ACC112 (cell line): ENCODE results near the gene AGXT2.
A peak's percentile ranks its signal among the peaks of the same experiment; 100 is the strongest.
"Not testable (repeated sequence)": the region's sequence is repeated elsewhere in the genome, so short reads cannot be mapped to it uniquely, and the experiment has no call there.

Experiments
- H2AFZ ChIP-seq: fragments of 200-600 bp; sonication (generic); one replicate; pipeline ENCODE4 v1.6.0; 2017; ENCODE audit warnings: antibody characterized with exemption, low read length; ENCODE audit not compliant: unreplicated experiment
- H3K27ac ChIP-seq: fragments of 200-600 bp; sonication (generic); 2 replicates; pipeline ENCODE4 v1.5.1; 2014; ENCODE audit warnings: low read depth, mild to moderate bottlenecking, antibody characterized with exemption, low read length, moderate library complexity
- H3K27me3 ChIP-seq: fragments of 200-600 bp; sonication (generic); 2 replicates; pipeline ENCODE4 v1.6.1; 2014; ENCODE audit warnings: mild to moderate bottlenecking, antibody characterized with exemption, low read length, moderate library complexity, mixed read lengths; ENCODE audit not compliant: insufficient read depth
- H3K36me3 ChIP-seq: fragments of 200-600 bp; sonication (generic); 2 replicates; pipeline ENCODE4 v1.6.1; 2016; ENCODE audit warnings: mild to moderate bottlenecking, antibody characterized with exemption, low read length, moderate library complexity, mixed read lengths; ENCODE audit not compliant: insufficient read depth
- H3K4me1 ChIP-seq: fragments of 200-600 bp; sonication (generic); one replicate; pipeline ENCODE4 v1.6.1; 2016; ENCODE audit warnings: low read length, mixed read lengths; ENCODE audit not compliant: insufficient read depth, unreplicated experiment, control insufficient read depth
- H3K4me3 ChIP-seq: fragments of 200-600 bp; sonication (generic); 2 replicates; pipeline ENCODE4 v1.5.1; 2014; ENCODE audit warnings: mild to moderate bottlenecking, low read depth, low read length
- H3K79me2 ChIP-seq: fragments of 200-600 bp; sonication (generic); one replicate; pipeline ENCODE4 v1.6.0; 2016; ENCODE audit warnings: low read length; ENCODE audit not compliant: control insufficient read depth, unreplicated experiment, insufficient read depth

AGXT2 gene

DNA sequence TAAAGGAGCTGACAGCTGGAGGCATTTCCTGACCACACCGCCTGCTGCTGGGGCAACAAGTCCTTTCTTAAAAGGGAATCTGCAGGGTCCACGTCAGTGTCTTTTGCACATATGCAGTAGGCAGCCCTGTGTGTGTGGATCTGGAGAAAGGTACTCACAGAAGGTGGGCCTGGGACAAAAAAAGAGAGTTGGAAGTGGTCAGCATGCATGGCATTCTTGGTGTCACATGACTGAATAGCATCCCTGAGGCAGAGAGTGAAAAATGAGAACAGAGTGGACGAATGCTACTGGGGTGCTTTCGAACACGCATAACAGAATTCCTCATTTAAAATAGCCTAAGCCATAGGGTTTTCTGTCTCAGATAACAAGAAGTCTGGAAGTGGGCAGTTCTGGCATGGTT lies 71.4 kb downstream of the AGXT2 start:
- H3K79me2 ChIP-seq, result no peaks in the 10 kb centered on the region
- H3K4me1 ChIP-seq, result no peaks in the 10 kb centered on the region
- no peak overlapping the region for H2AFZ ChIP-seq
- no peak overlapping the region for H3K27ac ChIP-seq
- no peaks in the 10 kb centered on the region for H3K36me3 ChIP-seq
- no peak overlapping the region for H3K4me3 ChIP-seq
- peaks cover 49% of the 10 kb centered on the region for H3K27me3 ChIP-seq

GRCh38 chr5:34971655-34972054 lies 76.1 kb downstream of the AGXT2 start:
- H3K36me3 ChIP-seq, H3K27ac ChIP-seq, H2AFZ ChIP-seq: not testable (repeated sequence)

GRCh38 chr5:34970552-34970951 lies 77.2 kb downstream of the AGXT2 start:
- Histone ChIP-seq H3K36me3 (no peaks in the 10 kb centered on the region), H2AFZ (no peak overlapping the region)

More at GRCh38 chr5:34971655-34972054, 76.1 kb downstream of the AGXT2 start:
- peaks cover 20% of the 10 kb centered on the region for H3K27me3 ChIP-seq
- not testable (repeated sequence) for H3K4me3 ChIP-seq, H3K4me1 ChIP-seq, H3K79me2 ChIP-seq

DNA sequence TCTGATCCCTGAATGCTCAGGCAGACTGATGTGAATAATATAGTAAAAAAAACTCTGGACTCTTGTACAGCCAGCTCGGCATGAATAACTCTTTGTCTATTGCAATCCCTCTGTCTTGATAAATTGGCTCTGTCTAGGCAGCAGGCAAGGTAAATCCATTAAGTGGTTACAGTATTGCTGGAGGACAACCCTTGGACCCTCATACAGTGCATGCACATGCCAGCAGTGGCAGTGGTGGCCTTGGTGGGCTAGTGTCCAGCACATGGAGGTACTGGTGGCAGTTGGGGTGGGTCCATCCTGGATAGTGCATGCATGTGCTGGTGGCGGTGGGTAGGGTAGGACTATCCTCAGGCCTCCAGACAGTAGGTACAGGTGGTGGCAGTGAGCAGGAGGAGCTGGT lies 79.5 kb downstream of the AGXT2 start:
- no peak overlapping the region for H3K27ac ChIP-seq
- H2AFZ ChIP-seq, result no peak overlapping the region
- no peaks in the 10 kb centered on the region for H3K36me3 ChIP-seq
- no peaks in the 10 kb centered on the region for H3K27me3 ChIP-seq
- no peaks in the 10 kb centered on the region for H3K79me2 ChIP-seq
- no peak overlapping the region for H3K4me3 ChIP-seq
- no peaks in the 10 kb centered on the region for H3K4me1 ChIP-seq

More at GRCh38 chr5:34970552-34970951, 77.2 kb downstream of the AGXT2 start:
- Histone ChIP-seq H3K27me3 (peaks cover 9% of the 10 kb centered on the region), H3K4me3 (no peak overlapping the region), H3K4me1 (no peaks in the 10 kb centered on the region), H3K79me2 (no peaks in the 10 kb centered on the region), H3K27ac (no peak overlapping the region)

DNA sequence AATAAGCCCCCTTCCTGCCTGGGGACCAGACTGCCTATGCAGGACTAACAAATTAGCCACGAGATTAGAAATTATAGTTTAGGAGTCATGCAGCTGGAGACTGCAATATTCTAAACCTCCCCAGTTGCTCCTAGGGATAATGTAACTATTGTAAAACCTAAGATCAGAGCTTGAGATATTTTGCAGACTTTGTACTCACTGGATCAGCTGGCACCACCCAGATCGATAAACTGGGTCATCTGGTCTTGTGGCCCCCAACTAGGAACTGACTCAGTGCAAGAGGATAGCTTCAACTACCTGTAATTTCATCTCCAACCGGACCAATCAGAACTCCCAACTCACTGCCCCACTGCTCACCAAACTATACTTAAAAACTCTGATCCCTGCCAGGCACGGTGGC lies 80.2 kb downstream of the AGXT2 start:
- H3K4me3 ChIP-seq, result no peak overlapping the region
- H3K27ac ChIP-seq, result no peak overlapping the region
- H3K27me3 ChIP-seq, result no peaks in the 10 kb centered on the region
- no peak overlapping the region for H2AFZ ChIP-seq
- no peaks in the 10 kb centered on the region for H3K36me3 ChIP-seq
- H3K79me2 ChIP-seq, result no peaks in the 10 kb centered on the region
- no peaks in the 10 kb centered on the region for H3K4me1 ChIP-seq

- Histone ChIP-seq H3K27ac (no peak overlapping the region), H3K4me3 (no peak overlapping the region), H3K27me3 (no peaks in the 10 kb centered on the region), H3K79me2 (no peaks in the 10 kb centered on the region), H3K4me1 (peaks cover 11% of the 10 kb centered on the region), H2AFZ (no peak overlapping the region), H3K36me3 (peaks cover 4% of the 10 kb centered on the region; the same call in 1 of the 2 replicates)
Observed at GRCh38 chr5:34959323-34959722, 88.4 kb downstream of the AGXT2 start.

DNA sequence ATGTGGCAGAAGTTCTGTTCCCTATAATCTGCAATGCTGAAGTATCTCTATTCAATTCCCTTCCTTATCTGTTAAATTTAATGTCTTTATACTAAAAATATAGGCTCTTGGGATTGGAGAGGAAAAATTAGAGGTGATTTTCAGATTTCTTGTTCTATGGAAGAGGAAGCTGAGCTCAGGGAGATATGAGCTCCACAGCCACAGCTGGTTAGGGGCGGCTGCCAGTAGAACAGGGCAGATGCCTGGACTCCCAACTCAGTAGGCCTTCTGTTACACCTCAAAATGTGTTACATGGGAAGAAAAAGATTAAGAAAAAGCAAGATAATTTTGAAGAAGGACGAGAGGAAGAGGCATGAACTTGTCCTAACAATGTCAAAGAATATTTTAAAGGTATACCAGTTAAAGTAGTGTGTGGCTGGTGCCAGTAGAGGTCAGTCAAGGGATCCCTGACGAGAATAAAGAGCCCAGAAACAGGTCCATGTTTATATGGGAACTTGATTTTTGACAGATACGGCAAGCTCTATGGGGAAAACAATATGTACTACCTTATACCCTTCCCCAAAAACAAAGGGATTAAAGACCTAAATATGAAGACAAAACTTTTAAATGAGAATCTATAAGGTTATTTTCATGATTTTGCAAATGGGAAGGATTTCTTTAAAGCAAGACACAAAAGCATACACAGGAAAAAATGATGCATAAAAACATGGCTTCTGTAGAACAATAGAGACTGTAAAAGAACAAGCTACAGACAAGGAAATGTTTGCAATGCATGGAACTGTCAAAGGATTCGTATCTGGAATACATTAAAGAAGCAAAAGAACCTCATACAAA lies 89.7 kb downstream of the AGXT2 start:
- no peaks in the 10 kb centered on the region for H3K79me2 ChIP-seq
- H3K27ac ChIP-seq, result peak overlapping the region; percentile 22; the same call in 1 of the 2 replicates
- no peak overlapping the region for H3K4me3 ChIP-seq
- no peaks in the 10 kb centered on the region for H3K27me3 ChIP-seq
- peaks cover 11% of the 10 kb centered on the region for H3K4me1 ChIP-seq
- H3K36me3 ChIP-seq, result peaks cover 4% of the 10 kb centered on the region; the same call in 1 of the 2 replicates
- no peak overlapping the region for H2AFZ ChIP-seq

GRCh38 chr5:34957321-34957720 lies 90.4 kb downstream of the AGXT2 start:
- Histone ChIP-seq H2AFZ (no peak overlapping the region), H3K79me2 (no peaks in the 10 kb centered on the region), H3K27me3 (no peaks in the 10 kb centered on the region), H3K27ac (no peak overlapping the region), H3K4me3 (no peak overlapping the region), H3K36me3 (peaks cover 4% of the 10 kb centered on the region; the same call in 1 of the 2 replicates), H3K4me1 (peaks cover 11% of the 10 kb centered on the region)
